ENCODE results near the gene DZIP1L.

DNA sequence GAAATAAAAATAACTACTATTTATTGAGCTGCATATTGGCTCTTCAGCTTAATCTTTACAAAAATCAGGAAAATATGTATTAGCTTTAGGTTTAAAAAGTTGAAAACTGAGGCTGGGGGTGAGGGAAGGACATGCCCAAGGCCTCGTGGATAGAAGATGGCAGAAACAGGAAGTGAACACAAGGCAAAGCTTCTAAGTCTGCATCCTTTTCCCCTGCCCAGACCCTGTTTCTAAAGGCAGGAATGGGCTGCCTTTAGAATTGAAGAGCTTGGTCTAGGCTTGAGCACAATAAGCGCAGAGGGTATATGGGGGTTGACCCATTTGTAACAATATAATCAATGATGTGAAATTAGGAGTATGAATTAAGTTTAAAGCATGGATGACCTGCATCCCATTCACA is 99.3 kb downstream of the DZIP1L start:
- TF ChIP-seq ESRRA (IDR thresholded peaks at IDR 0.05; ENCODE audit: borderline replicate concordance, low read length) (no peak), NR3C1 (IDR thresholded peaks at IDR 0.05) (no peak), TP53 (CRISPR knock-in tag; IDR thresholded peaks at IDR 0.05) (no peak)
- TF ChIP-seq, protein P1, sequence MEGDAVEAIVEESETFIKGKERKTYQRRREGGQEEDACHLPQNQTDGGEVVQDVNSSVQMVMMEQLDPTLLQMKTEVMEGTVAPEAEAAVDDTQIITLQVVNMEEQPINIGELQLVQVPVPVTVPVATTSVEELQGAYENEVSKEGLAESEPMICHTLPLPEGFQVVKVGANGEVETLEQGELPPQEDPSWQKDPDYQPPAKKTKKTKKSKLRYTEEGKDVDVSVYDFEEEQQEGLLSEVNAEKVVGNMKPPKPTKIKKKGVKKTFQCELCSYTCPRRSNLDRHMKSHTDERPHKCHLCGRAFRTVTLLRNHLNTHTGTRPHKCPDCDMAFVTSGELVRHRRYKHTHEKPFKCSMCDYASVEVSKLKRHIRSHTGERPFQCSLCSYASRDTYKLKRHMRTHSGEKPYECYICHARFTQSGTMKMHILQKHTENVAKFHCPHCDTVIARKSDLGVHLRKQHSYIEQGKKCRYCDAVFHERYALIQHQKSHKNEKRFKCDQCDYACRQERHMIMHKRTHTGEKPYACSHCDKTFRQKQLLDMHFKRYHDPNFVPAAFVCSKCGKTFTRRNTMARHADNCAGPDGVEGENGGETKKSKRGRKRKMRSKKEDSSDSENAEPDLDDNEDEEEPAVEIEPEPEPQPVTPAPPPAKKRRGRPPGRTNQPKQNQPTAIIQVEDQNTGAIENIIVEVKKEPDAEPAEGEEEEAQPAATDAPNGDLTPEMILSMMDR (IDR thresholded peaks at IDR 0.05) = no peak
- TF ChIP-seq, protein P2, sequence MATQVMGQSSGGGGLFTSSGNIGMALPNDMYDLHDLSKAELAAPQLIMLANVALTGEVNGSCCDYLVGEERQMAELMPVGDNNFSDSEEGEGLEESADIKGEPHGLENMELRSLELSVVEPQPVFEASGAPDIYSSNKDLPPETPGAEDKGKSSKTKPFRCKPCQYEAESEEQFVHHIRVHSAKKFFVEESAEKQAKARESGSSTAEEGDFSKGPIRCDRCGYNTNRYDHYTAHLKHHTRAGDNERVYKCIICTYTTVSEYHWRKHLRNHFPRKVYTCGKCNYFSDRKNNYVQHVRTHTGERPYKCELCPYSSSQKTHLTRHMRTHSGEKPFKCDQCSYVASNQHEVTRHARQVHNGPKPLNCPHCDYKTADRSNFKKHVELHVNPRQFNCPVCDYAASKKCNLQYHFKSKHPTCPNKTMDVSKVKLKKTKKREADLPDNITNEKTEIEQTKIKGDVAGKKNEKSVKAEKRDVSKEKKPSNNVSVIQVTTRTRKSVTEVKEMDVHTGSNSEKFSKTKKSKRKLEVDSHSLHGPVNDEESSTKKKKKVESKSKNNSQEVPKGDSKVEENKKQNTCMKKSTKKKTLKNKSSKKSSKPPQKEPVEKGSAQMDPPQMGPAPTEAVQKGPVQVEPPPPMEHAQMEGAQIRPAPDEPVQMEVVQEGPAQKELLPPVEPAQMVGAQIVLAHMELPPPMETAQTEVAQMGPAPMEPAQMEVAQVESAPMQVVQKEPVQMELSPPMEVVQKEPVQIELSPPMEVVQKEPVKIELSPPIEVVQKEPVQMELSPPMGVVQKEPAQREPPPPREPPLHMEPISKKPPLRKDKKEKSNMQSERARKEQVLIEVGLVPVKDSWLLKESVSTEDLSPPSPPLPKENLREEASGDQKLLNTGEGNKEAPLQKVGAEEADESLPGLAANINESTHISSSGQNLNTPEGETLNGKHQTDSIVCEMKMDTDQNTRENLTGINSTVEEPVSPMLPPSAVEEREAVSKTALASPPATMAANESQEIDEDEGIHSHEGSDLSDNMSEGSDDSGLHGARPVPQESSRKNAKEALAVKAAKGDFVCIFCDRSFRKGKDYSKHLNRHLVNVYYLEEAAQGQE (IDR thresholded peaks at IDR 0.05) = no peak
